GM12864 (cell line): ENCODE results near the gene KRTAP19-3.

Experiments
- DNase-seq: peaks from one replicate; pipeline ENCODE4 v3.0.0-alpha.2; 2011; ENCODE audit warnings: low read depth
- H3K4me3 ChIP-seq: 2 replicates; pipeline ENCODE4 v1.5.1; 2011; ENCODE audit warnings: mild to moderate bottlenecking, low read depth, low read length, control low read depth
- TF ChIP-seq, protein P1 (sequence below): IDR thresholded peaks from 2 replicates; pipeline ENCODE4 v1.5.1; 2011; ENCODE audit warnings: low read depth, mild to moderate bottlenecking, moderate library complexity, low read length, control low read depth, inconsistent platforms; ENCODE audit errors: missing control alignments

The KRTAP19-3 gene

DNA sequence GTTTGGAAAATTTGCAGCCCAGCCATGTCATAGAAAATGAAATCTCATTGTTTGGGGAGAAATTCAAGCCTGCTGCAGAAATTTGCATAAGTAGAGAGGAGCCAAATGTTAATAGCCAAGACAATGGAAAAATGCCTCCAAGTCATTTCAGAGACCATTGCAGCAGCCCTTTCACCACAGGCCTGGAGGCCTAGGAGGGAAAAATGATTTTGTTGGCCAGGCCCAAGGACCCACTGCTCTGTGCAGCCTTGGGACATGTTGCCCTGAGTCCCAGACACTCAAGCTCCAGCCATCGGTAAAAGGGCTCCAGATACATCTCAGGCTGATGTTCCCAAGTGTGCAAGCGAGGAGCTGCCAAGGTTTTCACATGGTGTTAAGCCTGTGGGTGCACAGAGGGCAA, 5.6 kb downstream of the KRTAP19-3 start:
- DNase-seq, result no peak
- TF ChIP-seq, protein P1, sequence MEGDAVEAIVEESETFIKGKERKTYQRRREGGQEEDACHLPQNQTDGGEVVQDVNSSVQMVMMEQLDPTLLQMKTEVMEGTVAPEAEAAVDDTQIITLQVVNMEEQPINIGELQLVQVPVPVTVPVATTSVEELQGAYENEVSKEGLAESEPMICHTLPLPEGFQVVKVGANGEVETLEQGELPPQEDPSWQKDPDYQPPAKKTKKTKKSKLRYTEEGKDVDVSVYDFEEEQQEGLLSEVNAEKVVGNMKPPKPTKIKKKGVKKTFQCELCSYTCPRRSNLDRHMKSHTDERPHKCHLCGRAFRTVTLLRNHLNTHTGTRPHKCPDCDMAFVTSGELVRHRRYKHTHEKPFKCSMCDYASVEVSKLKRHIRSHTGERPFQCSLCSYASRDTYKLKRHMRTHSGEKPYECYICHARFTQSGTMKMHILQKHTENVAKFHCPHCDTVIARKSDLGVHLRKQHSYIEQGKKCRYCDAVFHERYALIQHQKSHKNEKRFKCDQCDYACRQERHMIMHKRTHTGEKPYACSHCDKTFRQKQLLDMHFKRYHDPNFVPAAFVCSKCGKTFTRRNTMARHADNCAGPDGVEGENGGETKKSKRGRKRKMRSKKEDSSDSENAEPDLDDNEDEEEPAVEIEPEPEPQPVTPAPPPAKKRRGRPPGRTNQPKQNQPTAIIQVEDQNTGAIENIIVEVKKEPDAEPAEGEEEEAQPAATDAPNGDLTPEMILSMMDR, result no peak
- H3K4me3 ChIP-seq, result no peak overlapping the region

DNA sequence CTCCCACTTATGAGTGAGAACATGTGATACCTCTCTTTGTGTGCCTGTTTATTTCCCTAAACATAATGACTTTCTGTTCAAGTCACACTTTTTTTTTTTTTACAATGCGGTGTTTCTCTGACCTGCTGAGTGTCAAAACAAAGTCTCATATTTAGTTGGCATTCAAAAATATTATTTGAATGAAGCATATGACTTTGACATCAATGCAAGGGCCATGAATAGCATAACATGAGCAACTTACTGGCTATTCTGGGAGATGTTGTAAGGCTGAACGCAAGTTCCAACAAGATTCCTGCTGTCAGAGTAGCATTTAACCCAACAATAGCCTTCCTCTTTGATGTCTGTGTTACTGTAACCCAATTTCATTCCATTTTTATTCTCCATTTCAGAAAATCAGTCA, 9.7 kb downstream of the KRTAP19-3 start:
- H3K4me3 ChIP-seq, result no peak overlapping the region
- no peak for DNase-seq
- TF ChIP-seq, protein P1, result no peak

- TF ChIP-seq, protein P1, result no peak
- no peak for DNase-seq
- no peak within 1 kb of the TSS for H3K4me3 ChIP-seq
These were observed 11.7 kb downstream of the KRTAP19-3 start, which contains the start of gene KRTAP19-1 for GRCh38 chr21:30480145-30480544. TSS of gene KRTAP19-1 (minus strand) at chr21:30480367. CDS start at chr21:30480317, 50 bp downstream.

DNA sequence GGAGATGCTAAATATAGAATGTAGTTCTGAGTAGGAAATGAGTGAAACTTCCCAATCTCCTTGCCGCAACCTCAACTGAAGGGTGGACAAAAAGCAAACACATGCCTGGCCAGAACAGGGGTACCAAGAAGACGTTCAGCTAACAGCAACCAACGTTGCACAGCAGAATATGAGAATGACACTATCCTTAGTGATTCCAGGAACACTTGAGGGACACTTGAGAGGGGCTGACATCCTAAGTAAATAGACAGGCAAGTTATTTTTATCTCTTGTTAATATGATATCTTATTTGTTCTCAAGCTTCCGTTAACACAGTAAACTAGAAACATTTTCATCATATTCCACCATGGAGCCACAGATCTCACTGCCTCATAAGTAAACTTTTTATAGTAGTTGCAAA, 12.6 kb downstream of the KRTAP19-3 start:
- TF ChIP-seq, protein P1, result no peak
- no peak overlapping the region for H3K4me3 ChIP-seq
- DNase-seq, result no peak

- TF ChIP-seq, protein P1, result no peak
- no peak for DNase-seq
- H3K4me3 ChIP-seq, result no peak overlapping the region
These were observed 13.8 kb downstream of the KRTAP19-3 start for GRCh38 chr21:30478004-30478403.

- DNase-seq, result no peak
- H3K4me3 ChIP-seq, result no peak overlapping the region
- TF ChIP-seq, protein P1, result no peak
These were observed 22.7 kb downstream of the KRTAP19-3 start for GRCh38 chr21:30468900-30469714.

DNA sequence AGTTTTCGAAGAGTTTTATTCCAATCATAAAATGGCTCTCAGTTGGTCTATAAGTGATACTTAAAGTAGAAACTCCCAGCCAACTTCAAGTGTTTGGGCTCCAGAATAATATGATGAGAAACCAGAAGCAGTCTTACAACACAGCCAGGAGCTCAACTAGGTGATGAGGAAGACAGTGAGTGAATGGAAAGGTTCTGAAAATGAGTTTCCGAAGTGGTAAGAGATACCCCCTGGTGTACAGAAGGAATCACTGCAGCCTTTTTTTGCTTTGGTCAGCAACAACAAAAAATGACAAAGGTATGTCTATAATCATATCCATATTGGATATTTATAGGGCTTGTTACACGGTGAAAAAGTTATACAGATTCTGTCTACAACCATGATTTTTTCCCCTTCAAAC, 28.1 kb downstream of the KRTAP19-3 start:
- TF ChIP-seq, protein P1, result no peak
- H3K4me3 ChIP-seq, result no peak overlapping the region
- DNase-seq, result no peak
